Left ventricle myocardium inferior (tissue), 1 donor: ENCODE results near the gene DOCK4. TPM values are rescaled to one million over a fixed set of nuclear protein-coding genes. Genes with fewer than 3 reads are reported as not detected.

Experiments used
- DNase-seq: peaks from one replicate; pipeline ENCODE4 v3.0.0-alpha.2; 2020
- H3K27ac ChIP-seq: fragments of 200-600 bp; replicated peaks from 2 replicates; pipeline ENCODE4 v1.8.0; 2021
- H3K27me3 ChIP-seq: fragments of 200-600 bp; 2 replicates; pipeline ENCODE4 v1.8.0; 2021; ENCODE audit warnings: low read depth
- H3K36me3 ChIP-seq: fragments of 200-600 bp; 2 replicates; pipeline ENCODE4 v1.8.0; 2021
- H3K4me1 ChIP-seq: fragments of 200-600 bp; 2 replicates; pipeline ENCODE4 v1.8.0; 2021
- H3K4me3 ChIP-seq: fragments of 200-600 bp; 2 replicates; pipeline ENCODE4 v1.8.0; 2021; ENCODE audit warnings: mild to moderate bottlenecking, moderate library complexity
- H3K9me3 ChIP-seq: fragments of 200-600 bp; replicated peaks from 2 replicates; pipeline ENCODE4 v1.8.0; 2021
- CTCF ChIP-seq: fragments of 200-600 bp; IDR thresholded peaks from 2 replicates; pipeline ENCODE4 v1.8.0; 2021; ENCODE audit warnings: antibody characterized with exemption, mild to moderate bottlenecking, borderline replicate concordance
- intact Hi-C: fragments of 100-400 bp; cut with micrococcal nuclease; formaldehyde crosslinking; loops from one replicate; pipeline ENCODE4 v1.11.0; 2022
- total RNA-seq: library from RNA; stranded (reverse); fragmentation: NEBNext Ultra II Directional; extraction: Animal tissue kit (Norgen Biotek cat#: 25700); gene quantifications from one replicate; pipeline ENCODE4 v1.2.1, GENCODE V29; 2021
- donor health status: DM: no; HTN: yes; CAD: no; lungs with severe emphysema.

Gene DOCK4
- total RNA-seq, 1 donor from 2014 or later, result 15.2 TPM

DNA sequence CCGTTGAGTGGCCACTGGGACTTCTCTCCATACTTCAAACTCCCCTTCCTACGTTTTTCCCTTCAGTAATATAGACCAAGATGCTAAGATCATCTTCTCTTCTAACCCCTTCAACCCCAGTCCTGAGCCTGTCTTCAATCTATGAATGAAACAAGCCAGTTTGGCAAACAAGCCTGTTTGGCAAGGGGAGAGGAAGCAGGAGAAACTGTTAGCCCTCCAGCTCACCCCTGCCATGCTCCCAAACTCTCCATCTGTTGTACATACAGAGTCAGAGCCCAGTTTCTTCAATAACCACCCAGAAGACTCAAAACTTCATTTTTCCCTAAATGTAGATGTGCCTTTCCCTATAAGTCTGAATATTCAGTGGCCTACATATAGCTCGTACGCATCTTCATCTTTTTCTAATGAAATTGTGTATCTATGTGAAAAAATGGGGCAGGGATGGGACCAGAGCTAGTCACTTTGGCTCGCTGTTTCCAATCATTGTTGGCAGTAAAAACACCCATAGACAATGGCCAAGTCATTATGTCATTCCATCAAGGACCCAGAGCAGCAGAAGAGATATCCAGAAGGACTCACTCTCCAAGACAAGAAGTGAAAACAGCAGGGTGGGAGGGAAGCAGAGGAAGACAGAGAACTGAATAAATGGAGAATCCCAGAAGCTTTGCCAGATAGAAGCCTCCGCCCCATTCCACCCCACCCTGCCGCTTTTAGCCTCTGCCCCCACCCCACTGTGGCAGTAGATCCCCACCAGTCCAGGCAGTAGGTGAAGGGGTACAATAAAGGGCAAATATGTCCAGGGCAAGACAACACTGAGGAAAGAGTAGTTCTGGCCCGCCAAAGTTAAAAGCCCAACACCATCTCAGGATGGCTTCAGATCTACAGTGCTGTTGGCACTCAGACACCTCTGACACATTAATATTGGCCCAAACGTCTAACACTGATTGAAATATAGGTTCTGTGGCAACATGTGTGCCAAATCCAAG is 87.3 kb downstream of the DOCK4 start:
- intact Hi-C loops, result no loop called here
- no peak for DNase-seq
- H3K27me3 ChIP-seq, result no peaks in the 10 kb centered on the region
- H3K27ac ChIP-seq, result peak overlapping the region; percentile 41
- TF ChIP-seq CTCF, result no peak
- H3K4me3 ChIP-seq, result no peak overlapping the region
- peaks cover 40% of the 10 kb centered on the region for H3K4me1 ChIP-seq
- H3K9me3 ChIP-seq, result no peaks in the 10 kb centered on the region
- no peaks in the 10 kb centered on the region for H3K36me3 ChIP-seq

GRCh38 chr7:112116894-112117293 is 89.3 kb downstream of the DOCK4 start:
- no peak overlapping the region for H3K4me3 ChIP-seq
- TF ChIP-seq CTCF, result no peak
- H3K27me3 ChIP-seq, result no peaks in the 10 kb centered on the region
- H3K27ac ChIP-seq, result no peak overlapping the region
- no peaks in the 10 kb centered on the region for H3K9me3 ChIP-seq
- intact Hi-C loops, result no loop called here
- H3K4me1 ChIP-seq, result peaks cover 58% of the 10 kb centered on the region
- H3K36me3 ChIP-seq, result no peaks in the 10 kb centered on the region
- no peak for DNase-seq

DNA sequence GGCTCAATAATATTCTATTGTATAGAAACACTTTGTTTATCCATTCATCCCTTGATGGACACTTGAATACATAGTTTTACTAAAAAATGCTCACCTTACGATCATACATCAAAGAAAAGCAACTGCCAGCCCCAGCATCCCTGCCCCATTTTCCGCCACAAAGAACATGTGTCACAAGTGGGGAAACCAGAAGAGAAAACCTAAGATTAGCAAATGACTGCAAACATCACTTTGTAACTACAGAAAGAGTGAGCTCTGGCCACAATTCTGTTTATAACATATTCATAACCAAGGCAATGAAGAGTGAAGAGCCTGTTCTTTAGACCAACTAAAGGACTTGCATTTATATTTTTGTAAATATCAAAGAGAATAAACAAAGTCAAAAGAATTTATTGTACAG is 89.8 kb downstream of the DOCK4 start:
- H3K36me3 ChIP-seq, result no peaks in the 10 kb centered on the region
- no peak for DNase-seq
- no peaks in the 10 kb centered on the region for H3K9me3 ChIP-seq
- H3K27ac ChIP-seq, result no peak overlapping the region
- no peaks in the 10 kb centered on the region for H3K27me3 ChIP-seq
- H3K4me1 ChIP-seq, result peaks cover 58% of the 10 kb centered on the region
- no peak overlapping the region for H3K4me3 ChIP-seq
- intact Hi-C loops, result no loop called here
- TF ChIP-seq CTCF, result no peak

DNA sequence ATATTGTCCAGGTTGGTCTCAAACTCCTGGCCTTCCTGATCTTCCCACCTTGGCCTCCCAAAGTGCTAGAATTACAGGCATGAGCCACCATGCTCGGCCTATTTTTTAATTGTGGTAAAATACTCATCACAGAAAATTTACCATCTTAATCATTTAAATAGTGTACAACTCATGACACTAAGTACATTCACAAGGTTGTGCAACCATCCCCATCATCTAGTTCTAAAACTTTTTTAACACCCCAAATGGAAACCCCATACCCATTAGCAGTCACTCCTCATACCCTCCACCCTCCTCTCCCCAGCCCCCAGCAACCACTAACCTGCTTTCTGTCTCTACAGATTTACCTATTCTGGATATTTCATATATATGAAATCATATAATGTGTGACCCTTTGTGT is 90.3 kb downstream of the DOCK4 start:
- intact Hi-C loops, result no loop called here
- Histone ChIP-seq H3K4me1 (peaks cover 57% of the 10 kb centered on the region), H3K9me3 (no peaks in the 10 kb centered on the region), H3K4me3 (no peak overlapping the region), H3K27ac (no peak overlapping the region), H3K27me3 (no peaks in the 10 kb centered on the region), H3K36me3 (no peaks in the 10 kb centered on the region)
- no peak for DNase-seq
- no peak for TF ChIP-seq CTCF

DNA sequence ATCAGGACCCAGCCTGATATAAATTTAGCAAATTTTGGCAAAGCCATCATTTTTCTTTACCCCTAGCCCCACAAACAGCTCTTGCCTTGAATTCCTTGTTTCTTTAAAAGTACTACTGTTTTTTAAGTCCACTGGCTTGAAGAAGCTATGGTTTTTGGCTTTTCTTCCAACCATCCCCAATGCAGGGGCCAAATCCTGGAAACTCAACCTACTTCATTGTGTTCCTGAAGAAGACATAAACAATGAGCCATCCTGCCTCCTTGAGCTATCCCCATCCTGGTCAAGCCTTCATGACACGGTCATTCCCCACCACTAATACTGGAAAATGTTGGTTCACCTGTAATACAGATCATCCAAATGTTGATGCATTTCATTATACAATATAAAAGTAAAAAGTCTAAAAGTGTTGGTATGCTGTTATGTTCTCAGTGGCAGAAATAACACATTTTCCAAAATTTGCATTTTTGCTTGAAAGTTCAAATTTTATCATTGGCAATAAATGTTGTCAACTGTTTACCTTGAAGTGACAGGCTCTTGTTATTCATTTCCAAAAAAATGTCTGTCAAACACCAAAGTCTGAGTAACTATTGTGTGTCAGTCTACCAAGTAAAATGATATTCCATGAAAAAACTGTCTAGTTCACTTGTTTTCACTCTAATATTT is 92.2 kb downstream of the DOCK4 start:
- no peak overlapping the region for H3K4me3 ChIP-seq

More for the DNA sequence above, 92.2 kb downstream of the DOCK4 start:
- no peaks in the 10 kb centered on the region for H3K36me3 ChIP-seq
- no peak overlapping the region for H3K27ac ChIP-seq
- no peaks in the 10 kb centered on the region for H3K9me3 ChIP-seq
- no peak for TF ChIP-seq CTCF
- intact Hi-C loops, result no loop called here
- H3K4me1 ChIP-seq, result peaks cover 58% of the 10 kb centered on the region
- no peak for DNase-seq
- no peaks in the 10 kb centered on the region for H3K27me3 ChIP-seq
